SJSA1 (cell line): ENCODE measurements around the gene PRSS36. TPM values are rescaled to one million over a fixed set of nuclear protein-coding genes. Genes with fewer than 3 reads are reported as not detected.
"Not testable (repeated sequence)": the region's sequence is repeated elsewhere in the genome, so short reads cannot be mapped to it uniquely, and the experiment has no call there.

ENCODE experiments used
- DNase-seq, 2 experiments: peaks; one replicate each; pipeline ENCODE4 v3.0.0-alpha.2; 2015 to 2020; ENCODE audit warnings: low spot score in 2 of 2, low read depth in 1 of 2
- H3K27ac ChIP-seq: fragments of 250-450 bp; sonication (Bioruptor Pico); 2 replicates; pipeline ENCODE4 v1.5.1; 2020; ENCODE audit warnings: mild to moderate bottlenecking, moderate library complexity
- H3K27me3 ChIP-seq: fragments of 250-450 bp; sonication (Bioruptor Pico); replicated peaks from 2 replicates; pipeline ENCODE4 v1.5.1; 2020; ENCODE audit warnings: mild to moderate bottlenecking, moderate library complexity
- H3K36me3 ChIP-seq: fragments of 250-450 bp; sonication (Bioruptor Pico); 2 replicates; pipeline ENCODE4 v1.5.1; 2020; ENCODE audit warnings: mild to moderate bottlenecking
- H3K4me1 ChIP-seq: fragments of 250-450 bp; sonication (Bioruptor Pico); replicated peaks from 2 replicates; pipeline ENCODE4 v1.6.1; 2021; ENCODE audit warnings: mild to moderate bottlenecking
- H3K4me3 ChIP-seq: fragments of 250-450 bp; sonication (Bioruptor Pico); 2 replicates; pipeline ENCODE4 v1.5.1; 2020; ENCODE audit warnings: mild to moderate bottlenecking
- H3K9me3 ChIP-seq: fragments of 250-450 bp; sonication (Bioruptor Pico); replicated peaks from 2 replicates; pipeline ENCODE4 v1.5.1; 2020; ENCODE audit warnings: mild to moderate bottlenecking
- total RNA-seq: library from RNA; depleted of rRNA; stranded (reverse); fragments of >200 nt; shearing (Covaris generic); gene quantifications from 2 replicates; pipeline ENCODE4 v1.2.3, GENCODE V29; 2014

PRSS36 gene
- total RNA-seq, 1 experiment from 2014 or later: 0.18 TPM

DNA sequence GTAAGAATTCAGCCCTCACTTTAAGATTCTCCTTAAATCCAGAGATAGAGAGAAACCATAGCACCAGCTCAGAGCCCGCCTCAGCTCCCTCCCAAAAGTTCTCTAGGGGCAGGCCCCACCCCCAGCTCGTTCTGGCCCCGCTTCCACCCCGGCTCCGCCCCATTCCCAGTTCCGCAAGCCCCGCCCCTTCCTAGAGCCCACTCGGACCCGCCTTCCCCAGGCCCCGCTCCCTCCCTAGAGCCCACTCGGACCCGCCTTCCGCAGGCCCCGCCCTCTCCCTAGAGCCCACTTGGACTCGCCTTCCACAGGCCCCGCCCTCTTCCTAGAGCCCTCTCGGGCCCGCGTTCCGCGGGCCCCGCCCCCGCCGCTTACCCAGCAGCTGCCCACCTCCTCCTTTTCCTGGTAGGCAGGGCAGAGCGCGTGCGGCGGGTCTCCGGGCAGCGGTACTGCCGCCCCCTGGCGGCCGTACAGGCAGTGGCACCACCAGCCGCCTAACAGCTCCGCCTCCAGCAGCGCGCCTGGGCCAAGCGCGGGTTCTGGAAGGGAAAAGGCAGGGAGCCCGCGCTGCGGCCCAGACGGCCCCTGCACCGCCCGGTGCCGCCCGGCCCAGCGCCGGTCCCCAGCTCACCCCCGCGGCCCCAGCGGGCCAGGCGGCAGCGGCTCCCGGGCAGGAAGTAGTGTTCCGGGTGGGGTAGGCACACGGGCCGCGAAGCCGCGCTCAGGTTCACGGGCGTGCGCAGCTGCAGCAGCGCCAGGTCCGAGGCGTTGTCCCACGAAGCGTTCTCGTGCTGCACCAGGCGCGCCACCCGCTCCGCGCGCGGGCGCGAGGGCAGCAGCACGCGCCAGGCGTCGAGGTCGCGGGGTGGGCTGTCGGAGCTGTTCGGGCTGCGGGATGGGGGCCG is 7.5 kb downstream of the PRSS36 start:
- Histone ChIP-seq H3K36me3 (no peaks in the 10 kb centered on the region), H3K4me3 (peak overlapping the region; percentile 44), H3K4me1 (peaks cover 25% of the 10 kb centered on the region), H3K27ac (no peak overlapping the region), H3K9me3 (0 out of 2 replicates have a peak, but pooled peaks cover 3% of the 10 kb centered on the region), H3K27me3 (no peaks in the 10 kb centered on the region; the same call in 1 of the 2 replicates)
- DNase-seq: peak; percentile 97 to 99

DNA sequence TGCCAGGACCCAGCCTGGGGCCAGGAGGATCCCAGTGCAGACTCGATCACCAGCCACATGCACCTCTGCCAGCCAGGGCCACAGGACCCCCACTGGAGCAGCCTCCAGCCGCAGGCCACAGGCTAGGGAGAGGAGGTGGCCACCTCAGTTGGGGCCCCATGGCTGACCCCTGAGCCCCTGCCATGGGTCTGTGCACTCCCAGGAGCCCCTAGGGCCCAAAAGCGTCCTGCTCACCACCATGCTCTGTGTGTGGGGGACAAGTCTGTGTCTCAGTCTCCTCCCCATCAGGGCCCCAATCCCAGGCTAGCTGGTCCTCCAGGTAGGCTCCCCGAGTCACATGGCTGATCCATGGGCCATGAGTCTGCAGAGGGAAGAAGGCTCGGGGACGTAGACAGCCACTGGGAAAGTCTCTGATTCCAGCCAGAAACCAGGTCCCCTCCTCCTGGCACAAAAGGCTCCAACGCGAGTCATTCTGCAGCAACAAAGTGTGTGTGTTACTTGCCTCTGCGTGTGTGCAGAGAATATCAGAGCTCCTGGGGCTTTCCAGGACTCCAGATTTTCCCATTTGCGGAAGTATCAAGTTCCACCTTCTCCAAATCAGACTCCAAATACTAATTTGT is 8.3 kb downstream of the PRSS36 start:
- Histone ChIP-seq H3K36me3 (no peaks in the 10 kb centered on the region), H3K27ac (no peak overlapping the region), H3K9me3 (0 out of 2 replicates have a peak, but pooled peaks cover 3% of the 10 kb centered on the region), H3K27me3 (no peaks in the 10 kb centered on the region; the same call in 1 of the 2 replicates), H3K4me3 (no peak overlapping the region), H3K4me1 (peaks cover 25% of the 10 kb centered on the region)
- no peak for DNase-seq

DNA sequence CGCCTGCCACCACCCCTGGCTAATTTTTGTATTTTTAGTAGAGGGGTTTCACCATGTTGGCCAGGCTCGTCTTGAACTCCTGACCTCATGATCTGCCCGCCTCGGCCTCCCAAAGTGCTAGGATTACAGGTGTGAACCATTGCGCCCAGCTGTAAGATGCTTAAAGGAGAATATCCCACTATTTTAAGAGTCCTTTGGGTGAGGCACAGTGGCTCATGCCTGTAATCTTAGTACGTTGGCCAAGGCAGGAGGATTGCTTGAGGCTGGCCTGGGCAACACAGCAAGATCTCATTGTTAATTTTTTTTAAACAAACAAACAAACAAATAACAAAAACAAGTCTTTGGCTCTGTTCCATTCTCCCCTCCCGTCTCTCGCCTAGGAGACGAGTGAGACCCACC is 8.8 kb downstream of the PRSS36 start:
- H3K36me3 ChIP-seq, H3K9me3 ChIP-seq, H3K4me3 ChIP-seq, DNase-seq, H3K27ac ChIP-seq, H3K27me3 ChIP-seq: not testable (repeated sequence)
- peaks cover 25% of the 10 kb centered on the region for H3K4me1 ChIP-seq

DNA sequence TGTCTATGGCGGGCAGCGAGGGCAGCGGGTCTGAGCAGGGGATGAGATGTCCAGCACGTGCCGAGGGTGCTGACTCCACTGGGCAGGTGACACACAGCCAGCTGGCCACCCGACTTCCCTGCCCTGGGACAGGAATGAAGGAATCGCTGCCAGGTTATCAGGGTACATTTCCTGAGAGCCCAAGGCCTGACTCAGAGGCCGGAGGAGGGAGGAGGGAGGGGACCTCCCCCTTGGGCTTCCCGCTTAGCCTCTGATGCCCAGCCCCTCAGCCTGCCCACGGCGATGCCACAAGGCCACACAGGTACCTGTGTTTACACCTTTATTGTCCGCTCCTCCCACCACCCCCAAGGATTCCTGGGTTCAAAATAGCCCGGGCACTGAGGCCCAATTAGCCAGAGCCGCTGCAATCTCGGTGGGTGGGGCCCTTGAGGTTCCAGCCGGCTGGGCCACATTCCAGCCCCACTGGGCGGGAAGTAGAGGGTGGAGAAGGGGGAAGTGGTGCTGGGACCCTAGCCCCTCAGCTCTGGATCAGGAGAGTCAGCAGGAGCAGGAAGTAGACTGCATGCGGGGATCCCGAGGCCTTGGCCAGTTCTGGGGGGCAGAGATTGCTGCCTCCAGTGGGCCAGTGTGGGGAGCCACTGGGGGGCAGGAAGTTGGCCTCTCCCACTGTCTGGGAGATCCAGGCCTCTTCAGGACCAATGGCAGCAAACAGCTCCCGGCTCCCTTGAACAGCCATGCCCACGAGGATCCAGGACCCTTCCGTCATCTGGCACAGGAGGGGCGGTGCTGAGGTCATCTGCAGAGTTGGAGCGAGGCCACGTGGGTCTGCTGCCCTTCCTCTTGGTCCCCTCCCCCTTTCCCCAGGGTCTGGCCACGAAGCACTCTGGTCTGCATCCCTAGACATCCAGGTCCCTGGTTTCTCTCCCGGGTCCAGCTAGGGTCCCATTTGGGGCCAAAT is 11.0 kb downstream of the PRSS36 start:
- Histone ChIP-seq H3K9me3 (0 out of 2 replicates have a peak, but pooled peaks cover 3% of the 10 kb centered on the region), H3K27ac (peak overlapping the region; percentile 33; the same call in 1 of the 2 replicates), H3K4me1 (peaks cover 25% of the 10 kb centered on the region), H3K36me3 (no peaks in the 10 kb centered on the region), H3K4me3 (no peak overlapping the region), H3K27me3 (no peaks in the 10 kb centered on the region)
- peak in 1 of 2 experiments; percentile 23 for DNase-seq

DNA sequence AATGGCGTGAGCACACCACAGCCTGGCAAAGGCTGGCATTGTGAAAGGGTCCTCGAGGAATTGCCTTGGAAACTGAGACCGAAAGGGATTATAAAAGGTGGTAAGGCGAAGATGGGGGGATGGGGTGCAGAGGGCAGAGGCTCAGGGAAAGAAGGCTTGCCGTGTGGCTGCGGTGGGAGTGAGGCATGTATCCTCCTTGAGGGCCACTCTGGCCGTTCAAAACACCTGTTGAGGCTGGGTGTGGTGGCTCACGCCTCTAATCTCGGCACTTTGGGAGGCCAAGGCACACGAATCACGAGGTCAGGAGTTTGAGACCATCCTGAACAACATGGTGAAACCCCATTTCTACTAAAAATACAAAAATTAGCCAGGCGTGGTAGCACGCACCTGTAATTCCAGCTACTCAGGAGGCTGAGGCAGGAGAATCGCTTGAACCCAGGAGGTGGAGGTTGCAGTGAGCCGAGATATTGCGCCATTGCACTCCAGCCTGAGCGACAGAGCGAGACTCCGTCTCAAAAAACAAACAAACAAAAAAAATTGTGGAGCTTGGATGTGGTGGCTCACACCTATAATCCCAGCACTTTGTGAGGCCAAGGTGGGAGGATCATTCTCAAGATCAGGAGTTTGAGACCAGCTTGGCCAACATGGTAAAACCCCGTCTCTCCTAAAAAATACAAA is 12.9 kb downstream of the PRSS36 start:
- H3K9me3 ChIP-seq, H3K36me3 ChIP-seq, H3K4me3 ChIP-seq, H3K27me3 ChIP-seq, DNase-seq, H3K27ac ChIP-seq: not testable (repeated sequence)
- peaks cover 18% of the 10 kb centered on the region for H3K4me1 ChIP-seq

DNA sequence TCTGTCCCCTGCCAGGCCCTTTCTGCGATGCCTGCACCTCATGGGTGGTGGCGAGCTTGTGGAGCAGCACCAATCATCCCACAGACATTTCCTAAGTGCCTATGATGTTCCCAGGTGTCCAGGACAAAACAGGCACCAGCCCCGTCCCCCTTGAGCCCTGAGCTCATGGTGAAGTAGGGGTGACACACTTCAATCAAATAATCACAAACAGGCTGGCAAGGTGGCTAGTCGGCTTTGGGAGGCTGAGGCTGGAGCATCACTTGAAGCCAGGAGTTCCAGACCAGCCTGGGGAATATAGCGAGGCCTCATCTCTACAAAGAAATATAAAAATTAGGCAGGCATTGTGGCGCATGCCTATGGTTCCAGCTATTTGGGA is 13.6 kb downstream of the PRSS36 start:
- Histone ChIP-seq H3K4me1 (peaks cover 12% of the 10 kb centered on the region), H3K9me3 (no peaks in the 10 kb centered on the region), H3K36me3 (peaks cover 7% of the 10 kb centered on the region; the same call in 1 of the 2 replicates), H3K4me3 (no peak overlapping the region), H3K27ac (no peak overlapping the region), H3K27me3 (no peaks in the 10 kb centered on the region)
- no peak for DNase-seq

DNA sequence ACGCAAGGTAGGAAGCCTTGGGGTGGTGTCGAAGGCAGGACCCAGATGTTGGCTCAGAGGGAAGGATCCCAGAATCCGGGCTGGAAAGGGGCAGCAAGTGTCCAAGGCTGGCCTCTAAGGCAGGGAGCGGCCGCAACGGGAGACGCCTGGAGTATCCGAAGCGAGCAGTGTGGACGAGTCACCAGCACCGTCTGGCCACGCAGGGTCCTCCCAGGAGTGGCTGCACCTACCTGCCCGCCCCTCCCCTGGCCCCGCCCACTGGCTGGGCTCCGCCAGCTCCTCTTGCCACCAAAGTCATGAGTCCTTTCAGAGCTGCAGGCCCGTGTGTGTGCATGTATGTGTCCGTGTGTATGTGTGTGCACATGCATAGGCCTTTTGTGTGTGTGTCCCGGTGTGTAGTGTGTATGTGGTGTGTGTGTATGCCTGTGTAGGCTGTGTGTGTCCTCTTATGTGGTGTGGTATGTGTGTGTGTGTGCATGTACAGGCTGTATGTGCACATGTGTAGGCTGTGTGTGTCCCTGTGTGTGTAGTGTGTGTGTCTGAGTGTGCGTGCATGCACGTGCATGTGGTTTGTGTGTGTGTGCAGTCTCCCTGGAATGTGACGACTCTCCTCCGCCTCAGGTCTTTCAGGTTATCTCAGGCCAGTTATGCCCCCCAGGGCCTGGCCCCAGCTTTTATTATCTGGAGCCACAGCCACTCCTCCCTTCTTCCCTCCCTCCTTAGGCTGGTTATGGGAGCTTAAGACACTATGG is 14.2 kb downstream of the PRSS36 start, which contains the start of gene PRSS8:
PRSS8 (minus strand) TSS at position 193 of the 752 bp plus-strand sequence. CDS start 229 bp downstream, outside the sequence.
- H3K36me3 ChIP-seq: peaks cover 10% of the 10 kb centered on the region; the same call in 1 of the 2 replicates
- no peak for DNase-seq
- H3K9me3 ChIP-seq: no peaks in the 10 kb centered on the region
- no peaks in the 10 kb centered on the region for H3K27me3 ChIP-seq
- H3K4me3 ChIP-seq: no peak within 1 kb of the TSS
- no peak within 1 kb of the TSS for H3K27ac ChIP-seq
- peaks cover 12% of the 10 kb centered on the region for H3K4me1 ChIP-seq

DNA sequence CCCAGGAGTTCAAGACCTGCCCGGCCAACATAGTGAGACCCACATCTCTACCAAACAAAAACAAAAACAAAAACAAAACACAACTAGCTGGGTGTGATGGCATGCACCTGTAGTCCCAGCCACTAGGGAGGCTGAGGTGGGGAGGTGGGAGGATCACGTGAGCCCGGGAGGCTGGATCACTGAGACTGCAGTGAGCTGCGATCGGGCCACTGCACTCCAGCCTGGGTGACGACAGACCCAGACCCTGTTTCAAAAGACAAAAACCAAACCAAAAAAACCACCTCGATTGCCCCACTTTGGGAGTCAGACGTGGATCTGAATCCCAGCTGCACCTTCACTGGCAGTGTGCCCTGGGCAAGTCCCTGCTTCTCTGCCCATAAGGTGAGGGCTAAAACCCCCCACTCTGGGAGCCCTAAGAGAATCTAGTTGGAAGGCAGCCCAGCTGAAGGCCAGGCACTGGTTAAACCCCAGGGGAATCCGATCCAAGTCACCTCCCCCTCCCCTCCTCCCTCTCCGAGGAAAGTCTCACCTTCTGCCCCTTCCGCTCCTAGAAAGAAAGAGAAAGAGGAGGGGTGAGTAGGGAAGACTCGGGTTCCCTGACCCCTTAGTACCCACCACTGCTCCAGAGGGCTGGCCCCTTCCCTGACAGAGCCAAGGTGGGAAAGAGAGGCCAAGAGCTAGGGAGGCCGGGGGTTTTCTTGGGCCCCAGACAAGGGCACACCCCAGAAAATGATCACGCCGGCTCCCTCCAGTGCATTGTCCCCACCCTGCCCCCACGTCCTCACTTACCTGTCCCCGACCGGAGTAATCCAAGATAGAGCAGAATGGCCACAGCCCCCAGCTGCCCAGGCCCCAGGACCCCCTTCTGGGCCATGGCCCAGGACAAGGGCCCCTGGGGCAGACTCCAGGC is 15.0 kb downstream of the PRSS36 start:
- no peak for DNase-seq
- H3K36me3 ChIP-seq: peaks cover 15% of the 10 kb centered on the region

DNA sequence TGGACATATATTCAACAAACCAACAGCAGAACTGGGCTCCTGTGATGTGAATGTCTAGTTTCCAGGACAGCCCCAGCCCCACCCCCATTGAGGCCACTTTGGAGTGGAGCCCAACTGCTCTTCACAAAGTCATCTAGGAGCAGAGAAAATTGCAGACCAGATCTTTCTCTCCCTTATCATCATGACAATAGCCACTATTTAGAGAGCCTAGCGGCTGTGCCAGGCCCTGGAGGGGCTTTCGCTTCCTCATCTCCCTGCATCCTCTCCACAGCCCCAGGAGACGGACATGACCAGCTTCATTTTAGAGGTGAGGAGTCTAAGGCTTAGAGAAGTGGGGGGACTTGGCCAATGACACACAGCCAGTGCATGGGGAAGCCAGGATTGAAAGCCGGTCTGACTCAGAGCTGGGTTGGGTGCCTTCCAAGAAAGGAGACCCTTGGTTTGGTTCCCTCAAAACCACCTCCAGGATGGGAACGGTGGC is 15.7 kb downstream of the PRSS36 start:
- no peaks in the 10 kb centered on the region for H3K27me3 ChIP-seq
- DNase-seq: no peak
- peaks cover 15% of the 10 kb centered on the region for H3K36me3 ChIP-seq
- no peaks in the 10 kb centered on the region for H3K9me3 ChIP-seq
- peaks cover 10% of the 10 kb centered on the region for H3K4me1 ChIP-seq
- H3K27ac ChIP-seq: no peak overlapping the region
- no peak overlapping the region for H3K4me3 ChIP-seq

More for the DNA sequence above, 15.0 kb downstream of the PRSS36 start:
- Histone ChIP-seq H3K9me3 (no peaks in the 10 kb centered on the region), H3K4me1 (peaks cover 12% of the 10 kb centered on the region), H3K27ac (no peak overlapping the region), H3K4me3 (no peak overlapping the region), H3K27me3 (no peaks in the 10 kb centered on the region)

DNA sequence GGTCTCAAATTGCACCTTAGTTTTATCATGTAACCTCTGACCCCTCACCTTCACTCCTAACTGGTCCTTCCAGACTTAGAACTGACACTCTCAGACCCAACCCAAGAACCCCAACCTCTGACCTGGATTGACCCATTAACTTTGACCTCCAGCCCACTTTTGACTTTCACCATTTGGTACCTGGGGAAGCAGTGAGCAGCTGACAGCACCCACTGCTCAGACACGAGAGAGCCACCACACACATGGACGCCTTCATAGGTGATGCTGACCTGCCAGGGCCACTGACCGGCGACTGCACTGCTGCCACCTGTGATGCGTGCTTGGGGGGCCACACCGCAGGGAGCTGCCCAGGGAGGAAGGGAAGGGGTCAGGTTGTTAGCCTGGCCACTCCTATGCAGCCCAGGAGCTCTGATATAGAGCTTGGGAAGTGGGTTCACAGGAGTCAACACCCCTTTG is 16.8 kb downstream of the PRSS36 start:
- no peak overlapping the region for H3K27ac ChIP-seq
- no peaks in the 10 kb centered on the region for H3K4me1 ChIP-seq
- peaks cover 20% of the 10 kb centered on the region for H3K36me3 ChIP-seq
- no peak overlapping the region for H3K4me3 ChIP-seq
- no peaks in the 10 kb centered on the region for H3K9me3 ChIP-seq
- no peaks in the 10 kb centered on the region for H3K27me3 ChIP-seq
- no peak for DNase-seq

DNA sequence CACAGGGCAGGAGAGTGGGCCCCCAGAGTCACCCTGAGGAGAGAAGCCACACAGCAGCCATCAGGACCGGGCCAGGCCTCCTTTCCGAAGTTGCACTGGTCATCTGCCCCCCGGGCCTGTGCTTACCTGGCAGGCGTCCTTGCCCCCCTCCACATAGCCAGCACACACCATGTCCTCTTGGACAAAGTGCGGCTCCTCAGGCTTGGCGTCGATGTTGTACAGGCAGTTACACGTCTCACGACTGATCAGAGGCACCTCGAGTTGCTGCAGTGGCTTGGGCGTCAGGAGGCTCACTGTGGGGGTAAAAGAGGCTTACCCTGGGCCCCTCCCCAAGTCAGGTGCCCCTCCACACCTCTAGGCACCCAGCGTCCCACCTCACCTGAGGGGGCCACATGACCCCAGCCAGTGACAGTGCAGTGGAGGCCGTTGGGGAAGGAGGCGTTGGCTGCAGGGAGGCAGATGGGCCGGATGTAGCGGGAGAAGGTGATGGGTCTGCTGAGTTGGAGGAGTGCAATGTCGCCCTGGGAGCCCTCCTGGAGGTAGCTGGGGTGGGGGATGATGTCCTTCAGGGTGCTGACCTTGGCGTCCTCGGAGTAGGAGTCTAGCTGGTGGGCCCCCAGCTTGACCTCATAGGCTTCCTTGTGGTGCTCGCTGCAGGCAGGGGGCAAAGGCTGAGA is 17.4 kb downstream of the PRSS36 start:
- Histone ChIP-seq H3K9me3 (no peaks in the 10 kb centered on the region), H3K4me3 (no peak overlapping the region), H3K27ac (no peak overlapping the region)

More for the DNA sequence above, 17.4 kb downstream of the PRSS36 start:
- Histone ChIP-seq H3K36me3 (peaks cover 26% of the 10 kb centered on the region), H3K4me1 (no peaks in the 10 kb centered on the region), H3K27me3 (no peaks in the 10 kb centered on the region)
- no peak for DNase-seq
